WTC11 (cell line): ENCODE measurements around the gene ACOX2. TPM values are rescaled to one million over a fixed set of nuclear protein-coding genes. Genes with fewer than 3 reads are reported as not detected.

Experiments
- ATAC-seq: fragments of 200-7000 bp; cut with Tn5 transposase; 2 replicates; pipeline ENCODE4 v1.10.0; 2021; ENCODE audit warnings: mild to moderate bottlenecking, moderate library complexity
- CTCF ChIA-PET: fragments of 300-600 bp; sonication (Branson Sonifier 250); formaldehyde crosslinking; loops from one replicate; lab custom pipeline; 2021; ENCODE audit warnings: antibody characterized with exemption; lab: Charles Lee
- POLR2A ChIA-PET: fragments of 350-600 bp; sonication (Branson Sonifier 250); formaldehyde crosslinking; loops from one replicate; lab custom pipeline; 2021; ENCODE audit warnings: antibody characterized with exemption; lab: Charles Lee
- DNase-seq: peaks from one replicate; pipeline ENCODE4 v3.0.0; 2021; ENCODE audit warnings: low spot score
- H3K27ac Mint-ChIP-seq: 2 replicates; pipeline ENCODE4 v1.8.0; 2021; ENCODE audit warnings: mixed read lengths
- H3K27me3 Mint-ChIP-seq: 2 replicates; pipeline ENCODE4 v1.8.0; 2021; ENCODE audit warnings: low read depth, mild to moderate bottlenecking, moderate library complexity, mixed read lengths
- H3K36me3 Mint-ChIP-seq: 2 replicates; pipeline ENCODE4 v1.8.0; 2021; ENCODE audit warnings: mixed read lengths
- H3K4me1 Mint-ChIP-seq: 2 replicates; pipeline ENCODE4 v1.8.0; 2022; ENCODE audit warnings: mixed read lengths
- H3K4me3 Mint-ChIP-seq: 2 replicates; pipeline ENCODE4 v1.8.0; 2021; ENCODE audit warnings: mild to moderate bottlenecking, moderate library complexity, mixed read lengths
- H3K9me3 Mint-ChIP-seq: 2 replicates; pipeline ENCODE4 v1.8.0; 2021; ENCODE audit warnings: mixed read lengths
- FOXP1 ChIP-seq: sonication (generic); formaldehyde crosslinking; IDR thresholded peaks from 2 replicates; pipeline ENCODE4 v1.8.0; 2022; ENCODE audit warnings: missing genetic modification reagents, mild to moderate bottlenecking, moderate library complexity, borderline replicate concordance
- FOXP4 ChIP-seq: sonication (generic); formaldehyde crosslinking; IDR thresholded peaks from 2 replicates; pipeline ENCODE4 v1.8.0; 2022; ENCODE audit warnings: mild to moderate bottlenecking, missing genetic modification reagents
- GRHL2 ChIP-seq: fragments of 250-450 bp; sonication (Bioruptor Pico); IDR thresholded peaks from 2 replicates; pipeline ENCODE4 v1.8.0; 2022; ENCODE audit warnings: mild to moderate bottlenecking, moderate library complexity; ENCODE audit not compliant: insufficient replicate concordance, severe bottlenecking
- JUN ChIP-seq: sonication (generic); formaldehyde crosslinking; IDR thresholded peaks from 2 replicates; pipeline ENCODE4 v1.8.0; 2023; ENCODE audit warnings: mild to moderate bottlenecking, missing genetic modification reagents
- KAT7 ChIP-seq: sonication (generic); formaldehyde crosslinking; IDR thresholded peaks from 2 replicates; pipeline ENCODE4 v1.8.1; 2023; ENCODE audit warnings: missing genetic modification reagents, mild to moderate bottlenecking, borderline replicate concordance
- NR1H2 ChIP-seq: sonication (generic); formaldehyde crosslinking; IDR thresholded peaks from 2 replicates; pipeline ENCODE4 v1.9.0; 2021; ENCODE audit warnings: mild to moderate bottlenecking, moderate library complexity, missing genetic modification reagents
- PRDM15 ChIP-seq: sonication (generic); formaldehyde crosslinking; IDR thresholded peaks from 2 replicates; pipeline ENCODE4 v1.8.0; 2022; ENCODE audit warnings: missing genetic modification reagents
- RELA ChIP-seq: sonication (generic); formaldehyde crosslinking; IDR thresholded peaks from 2 replicates; pipeline ENCODE4 v1.8.1; 2022; ENCODE audit warnings: missing genetic modification reagents, mild to moderate bottlenecking, borderline replicate concordance
- RORB ChIP-seq: fragments of 250-450 bp; sonication (Bioruptor Pico); IDR thresholded peaks from 2 replicates; pipeline ENCODE4 v1.9.0; 2021; ENCODE audit warnings: mild to moderate bottlenecking
- SMAD4 ChIP-seq: sonication (generic); formaldehyde crosslinking; IDR thresholded peaks from 2 replicates; pipeline ENCODE4 v1.8.0; 2022; ENCODE audit warnings: mild to moderate bottlenecking, missing genetic modification reagents
- TCF7 ChIP-seq: sonication (generic); formaldehyde crosslinking; IDR thresholded peaks from 2 replicates; pipeline ENCODE4 v1.8.0; 2022; ENCODE audit warnings: mild to moderate bottlenecking, low read depth, missing genetic modification reagents, moderate library complexity
- ZMAT4 ChIP-seq: fragments of 250-450 bp; sonication (Bioruptor Pico); IDR thresholded peaks from 2 replicates; pipeline ENCODE4 v1.9.0; 2021; ENCODE audit warnings: mild to moderate bottlenecking
- ZNF281 ChIP-seq: sonication (generic); formaldehyde crosslinking; IDR thresholded peaks from 2 replicates; pipeline ENCODE4 v1.8.0; 2023; ENCODE audit warnings: mild to moderate bottlenecking, missing genetic modification reagents
- ZNF671 ChIP-seq: fragments of 250-450 bp; sonication (Bioruptor Pico); IDR thresholded peaks from 2 replicates; pipeline ENCODE4 v1.8.0; 2021; ENCODE audit warnings: mild to moderate bottlenecking
- total RNA-seq: library from RNA; stranded (reverse); gene quantifications from 3 replicates; pipeline ENCODE4 v1.2.3, GENCODE V29; 2021
- TF ChIP-seq, protein P1 (sequence below): sonication (generic); formaldehyde crosslinking; IDR thresholded peaks from 2 replicates; pipeline ENCODE4 v1.8.1; 2023; ENCODE audit warnings: mild to moderate bottlenecking, missing genetic modification reagents, moderate library complexity
- TF ChIP-seq, protein P2 (sequence below): fragments of 250-450 bp; sonication (Bioruptor Pico); IDR thresholded peaks from 2 replicates; pipeline ENCODE4 v1.9.0; 2021; ENCODE audit warnings: mild to moderate bottlenecking
- TF ChIP-seq, protein P3 (sequence below): sonication (generic); formaldehyde crosslinking; IDR thresholded peaks from 2 replicates; pipeline ENCODE4 v1.8.1; 2022; ENCODE audit warnings: mild to moderate bottlenecking, missing genetic modification reagents, moderate library complexity, borderline replicate concordance
- TF ChIP-seq, protein P4 (sequence below): sonication (generic); formaldehyde crosslinking; IDR thresholded peaks from 2 replicates; pipeline ENCODE4 v1.8.1; 2022; ENCODE audit warnings: missing genetic modification reagents, borderline replicate concordance

The ACOX2 gene
- total RNA-seq, 1 experiment from 2014 or later, result 1.1 TPM

DNA sequence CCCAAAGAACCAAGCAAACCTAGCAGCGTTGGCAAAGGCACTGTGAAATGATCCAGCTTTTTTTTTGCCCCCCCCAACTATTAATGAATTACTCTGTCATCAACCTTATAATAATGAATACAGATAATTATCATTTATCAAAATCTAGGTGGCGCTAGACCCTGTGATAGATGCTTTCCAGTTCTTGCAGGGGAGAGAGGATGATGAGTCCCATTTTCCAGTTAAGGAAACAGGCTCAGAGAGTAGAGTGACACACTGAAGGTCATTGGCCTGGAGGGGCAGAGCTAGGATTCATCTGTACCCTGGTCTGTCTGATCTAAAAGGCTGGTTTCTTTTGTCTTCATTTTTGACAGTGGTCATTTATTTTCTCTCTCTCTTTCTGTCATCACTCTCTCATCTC lies 5.0 kb downstream of the ACOX2 start:
- TF ChIP-seq ZNF281, result no peak
- no peak for TF ChIP-seq KAT7 (CRISPR knock-in tag)
- TF ChIP-seq FOXP1 (CRISPR knock-in tag), result no peak
- no peak for TF ChIP-seq ZNF671
- no peak for TF ChIP-seq GRHL2 (CRISPR knock-in tag)
- no peak for TF ChIP-seq ZMAT4 (CRISPR knock-in tag)
- no peak for TF ChIP-seq PRDM15 (CRISPR knock-in tag)
- TF ChIP-seq RELA (CRISPR knock-in tag), result no peak
- TF ChIP-seq NR1H2, result no peak
- TF ChIP-seq SMAD4 (CRISPR knock-in tag), result no peak
- TF ChIP-seq, all 79 proteins: peak for 0
- Mint-ChIP-seq H3K4me1 (peaks cover 9% of the 10 kb centered on the region), H3K27ac (no peak overlapping the region), H3K36me3 (no peaks in the 10 kb centered on the region), H3K4me3 (no peak overlapping the region), H3K27me3 (no peaks in the 10 kb centered on the region), H3K9me3 (no peaks in the 10 kb centered on the region)
- CTCF ChIA-PET, result interaction anchor here (0.6 to 1.6 kb wide), 5 partner anchors 15 to 207 kb away, joined by 3 to 5 read pairs (median 4); no protein-coding TSS in a partner anchor
- no peak for ATAC-seq
- no peak for DNase-seq
- POLR2A ChIA-PET, result no interaction called here

DNA sequence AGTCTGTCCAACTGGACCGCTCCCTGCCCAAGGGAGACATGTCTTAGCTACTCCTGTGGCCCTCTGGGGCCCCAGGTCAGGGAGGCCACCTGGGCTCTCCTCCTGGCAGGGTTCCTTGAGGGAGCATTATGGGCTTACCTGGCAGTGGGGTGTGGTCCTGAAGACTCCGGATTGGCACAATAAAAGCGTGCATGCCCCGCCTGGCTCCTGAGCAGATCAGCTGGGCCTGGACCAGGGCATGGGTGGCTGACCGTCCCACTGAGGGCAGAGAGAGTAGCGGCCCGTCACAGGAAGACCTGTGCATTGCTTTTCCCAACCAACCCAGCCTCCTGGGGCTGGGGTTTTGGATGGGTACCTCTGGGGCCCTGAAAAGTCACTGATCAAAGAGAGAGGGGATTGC lies 5.4 kb downstream of the ACOX2 start:
- H3K36me3 Mint-ChIP-seq, result no peaks in the 10 kb centered on the region
- no peaks in the 10 kb centered on the region for H3K9me3 Mint-ChIP-seq
- peaks cover 11% of the 10 kb centered on the region for H3K4me1 Mint-ChIP-seq
- POLR2A ChIA-PET, result no interaction called here
- H3K4me3 Mint-ChIP-seq, result no peak overlapping the region
- no peak overlapping the region for H3K27ac Mint-ChIP-seq
- ATAC-seq (no peak), DNase-seq (no peak)
- CTCF ChIA-PET, result interaction anchor here (0.6 to 1.6 kb wide), 5 partner anchors 14 to 207 kb away, joined by 3 to 5 read pairs (median 4); no protein-coding TSS in a partner anchor
- no peaks in the 10 kb centered on the region for H3K27me3 Mint-ChIP-seq
- TF ChIP-seq, protein P1, sequence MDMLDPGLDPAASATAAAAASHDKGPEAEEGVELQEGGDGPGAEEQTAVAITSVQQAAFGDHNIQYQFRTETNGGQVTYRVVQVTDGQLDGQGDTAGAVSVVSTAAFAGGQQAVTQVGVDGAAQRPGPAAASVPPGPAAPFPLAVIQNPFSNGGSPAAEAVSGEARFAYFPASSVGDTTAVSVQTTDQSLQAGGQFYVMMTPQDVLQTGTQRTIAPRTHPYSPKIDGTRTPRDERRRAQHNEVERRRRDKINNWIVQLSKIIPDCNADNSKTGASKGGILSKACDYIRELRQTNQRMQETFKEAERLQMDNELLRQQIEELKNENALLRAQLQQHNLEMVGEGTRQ, result no peak
- TF ChIP-seq RORB (CRISPR knock-in tag) (no peak), JUN (CRISPR knock-in tag) (no peak), ZMAT4 (CRISPR knock-in tag) (no peak), TCF7 (CRISPR knock-in tag) (no peak), FOXP4 (CRISPR knock-in tag) (no peak)
- TF ChIP-seq, protein P2, sequence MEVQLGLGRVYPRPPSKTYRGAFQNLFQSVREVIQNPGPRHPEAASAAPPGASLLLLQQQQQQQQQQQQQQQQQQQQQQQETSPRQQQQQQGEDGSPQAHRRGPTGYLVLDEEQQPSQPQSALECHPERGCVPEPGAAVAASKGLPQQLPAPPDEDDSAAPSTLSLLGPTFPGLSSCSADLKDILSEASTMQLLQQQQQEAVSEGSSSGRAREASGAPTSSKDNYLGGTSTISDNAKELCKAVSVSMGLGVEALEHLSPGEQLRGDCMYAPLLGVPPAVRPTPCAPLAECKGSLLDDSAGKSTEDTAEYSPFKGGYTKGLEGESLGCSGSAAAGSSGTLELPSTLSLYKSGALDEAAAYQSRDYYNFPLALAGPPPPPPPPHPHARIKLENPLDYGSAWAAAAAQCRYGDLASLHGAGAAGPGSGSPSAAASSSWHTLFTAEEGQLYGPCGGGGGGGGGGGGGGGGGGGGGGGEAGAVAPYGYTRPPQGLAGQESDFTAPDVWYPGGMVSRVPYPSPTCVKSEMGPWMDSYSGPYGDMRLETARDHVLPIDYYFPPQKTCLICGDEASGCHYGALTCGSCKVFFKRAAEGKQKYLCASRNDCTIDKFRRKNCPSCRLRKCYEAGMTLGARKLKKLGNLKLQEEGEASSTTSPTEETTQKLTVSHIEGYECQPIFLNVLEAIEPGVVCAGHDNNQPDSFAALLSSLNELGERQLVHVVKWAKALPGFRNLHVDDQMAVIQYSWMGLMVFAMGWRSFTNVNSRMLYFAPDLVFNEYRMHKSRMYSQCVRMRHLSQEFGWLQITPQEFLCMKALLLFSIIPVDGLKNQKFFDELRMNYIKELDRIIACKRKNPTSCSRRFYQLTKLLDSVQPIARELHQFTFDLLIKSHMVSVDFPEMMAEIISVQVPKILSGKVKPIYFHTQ, result no peak
- TF ChIP-seq, protein P3, sequence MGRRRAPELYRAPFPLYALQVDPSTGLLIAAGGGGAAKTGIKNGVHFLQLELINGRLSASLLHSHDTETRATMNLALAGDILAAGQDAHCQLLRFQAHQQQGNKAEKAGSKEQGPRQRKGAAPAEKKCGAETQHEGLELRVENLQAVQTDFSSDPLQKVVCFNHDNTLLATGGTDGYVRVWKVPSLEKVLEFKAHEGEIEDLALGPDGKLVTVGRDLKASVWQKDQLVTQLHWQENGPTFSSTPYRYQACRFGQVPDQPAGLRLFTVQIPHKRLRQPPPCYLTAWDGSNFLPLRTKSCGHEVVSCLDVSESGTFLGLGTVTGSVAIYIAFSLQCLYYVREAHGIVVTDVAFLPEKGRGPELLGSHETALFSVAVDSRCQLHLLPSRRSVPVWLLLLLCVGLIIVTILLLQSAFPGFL (CRISPR knock-in tag), result no peak
- TF ChIP-seq, protein P4, sequence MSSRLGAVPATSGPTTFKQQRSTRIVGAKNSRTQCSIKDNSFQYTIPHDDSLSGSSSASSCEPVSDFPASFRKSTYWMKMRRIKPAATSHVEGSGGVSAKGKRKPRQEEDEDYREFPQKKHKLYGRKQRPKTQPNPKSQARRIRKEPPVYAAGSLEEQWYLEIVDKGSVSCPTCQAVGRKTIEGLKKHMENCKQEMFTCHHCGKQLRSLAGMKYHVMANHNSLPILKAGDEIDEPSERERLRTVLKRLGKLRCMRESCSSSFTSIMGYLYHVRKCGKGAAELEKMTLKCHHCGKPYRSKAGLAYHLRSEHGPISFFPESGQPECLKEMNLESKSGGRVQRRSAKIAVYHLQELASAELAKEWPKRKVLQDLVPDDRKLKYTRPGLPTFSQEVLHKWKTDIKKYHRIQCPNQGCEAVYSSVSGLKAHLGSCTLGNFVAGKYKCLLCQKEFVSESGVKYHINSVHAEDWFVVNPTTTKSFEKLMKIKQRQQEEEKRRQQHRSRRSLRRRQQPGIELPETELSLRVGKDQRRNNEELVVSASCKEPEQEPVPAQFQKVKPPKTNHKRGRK (CRISPR knock-in tag), result no peak
